Mammary epithelial cell (primary cell): ENCODE measurements around the gene IFI27L2.

Source experiments
- CTCF ChIP-seq, 2 donors: IDR thresholded peaks in 1 of 2; conservative IDR thresholded peaks in 1 of 2; 2 replicates each; pipeline ENCODE4 v1.5.1; 2011 to 2012; ENCODE audit warnings: inconsistent platforms in 2 of 2, low read length in 2 of 2, mild to moderate bottlenecking in 2 of 2, control low read depth in 1 of 2, low read depth in 1 of 2; ENCODE audit not compliant: insufficient read depth in 1 of 2; ENCODE audit errors: extremely low read depth in 1 of 2
- EZH2 ChIP-seq: IDR thresholded peaks from 2 replicates; pipeline ENCODE4 v1.6.1; 2012; ENCODE audit warnings: low read length, inconsistent platforms, borderline replicate concordance

- no peak for TF ChIP-seq CTCF (conservative IDR thresholded peaks at IDR 0.05 in 1 of 2, IDR thresholded peaks at IDR 0.05 in 1 of 2; ENCODE audit: extremely low read depth in 1 of 2, insufficient read depth in 1 of 2, low read depth in 1 of 2, low read length in 2 of 2)
- no peak for TF ChIP-seq EZH2
These were observed 29.0 kb upstream of the IFI27L2 start for GRCh38 chr14:94158239-94158883.
